HepG2 (cell line): Measurements from ENCODE around the gene ZNF302. TPM values are rescaled to one million over a fixed set of nuclear protein-coding genes. Genes with fewer than 3 reads are reported as not detected.

ENCODE experiments used
- ATAC-seq: fragments of 200-7000 bp; cut with Tn5 transposase; 3 replicates; pipeline ENCODE4 v1.9.1; 2020; ENCODE audit warnings: mild to moderate bottlenecking, moderate library complexity
- BruUV-seq: library from RNA; stranded (reverse); fragments of 400-500 nt; replicated peaks from 2 replicates; lab custom pipeline; 2021; lab: Mats Ljungman, UMichigan
- CTCF ChIA-PET: fragments of 300-600 bp; formaldehyde crosslinking; extraction: SDS; loops from one replicate; lab custom pipeline; 2021; ENCODE audit warnings: low total read pairs, inconsistent platforms, low intra/inter-chr PET ratio; lab: Yijun Ruan, JAX
- POLR2A ChIA-PET: fragments of 350-600 bp; sonication (Branson Sonifier 250); formaldehyde crosslinking; loops from one replicate; lab custom pipeline; 2020; ENCODE audit warnings: antibody characterized with exemption, inconsistent platforms; lab: Yijun Ruan, JAX
- DNase-seq: peaks from one replicate; pipeline ENCODE4 v3.0.0-alpha.2; 2015; ENCODE audit warnings: low spot score
- FAIRE-seq: peaks from 3 replicates; lab custom pipeline; 2011; peaks lifted over from hg19 to GRCh38; lab: Jason Lieb, UNC
- H2AFZ ChIP-seq: one replicate; pipeline ENCODE4 v1.6.1; 2011; ENCODE audit warnings: low read length, inconsistent platforms
- H3K27ac ChIP-seq: fragments of 300-600 bp; 3 replicates; pipeline ENCODE4 v1.8.0; 2011; ENCODE audit warnings: mixed run types, mild to moderate bottlenecking, mixed read lengths, low read length, inconsistent platforms; ENCODE audit not compliant: insufficient read depth; ENCODE audit errors: extremely low read length
- H3K27me3 ChIP-seq, 2 experiments: fragments of 200-600 bp in 1 of 2; 2 replicates in 1 of 2; 3 replicates in 1 of 2; pipeline versions ENCODE4 v1.6.0 to v1.8.0; 2011; ENCODE audit warnings: low read length in 2 of 2, mild to moderate bottlenecking in 2 of 2, moderate library complexity in 2 of 2, inconsistent platforms in 1 of 2; ENCODE audit not compliant: insufficient read depth in 2 of 2, control insufficient read depth in 1 of 2
- H3K36me3 ChIP-seq, 2 experiments: fragments of 200-600 bp in 1 of 2; replicated peaks in 1 of 2; 2 replicates in 1 of 2; 3 replicates in 1 of 2; pipeline versions ENCODE4 v1.5.1 to v1.8.0; 2011; ENCODE audit warnings: low read length in 2 of 2, inconsistent platforms in 1 of 2; ENCODE audit not compliant: insufficient read depth in 2 of 2, control insufficient read depth in 1 of 2
- H3K4me1 ChIP-seq: 2 replicates; pipeline ENCODE4 v1.5.1; 2012; ENCODE audit warnings: low read length, inconsistent platforms; ENCODE audit not compliant: insufficient read depth
- H3K4me2 ChIP-seq: 2 replicates; pipeline ENCODE4 v1.6.0; 2011; ENCODE audit warnings: low read depth, low read length, inconsistent platforms
- H3K4me3 ChIP-seq, 3 experiments: fragments of 200-600 bp in 1 of 3; sonication (generic), shearing (Covaris generic) in 1 of 3; replicated peaks in 1 of 3; 2 replicates each; pipeline ENCODE4 v1.5.1; 2011 to 2016; ENCODE audit warnings: low read length in 3 of 3, inconsistent platforms in 2 of 3, low read depth in 2 of 3, mild to moderate bottlenecking in 2 of 3, control low read depth in 1 of 3, mixed read lengths in 1 of 3; ENCODE audit not compliant: insufficient read depth in 1 of 3
- H3K79me2 ChIP-seq: one replicate; pipeline ENCODE4 v1.6.1; 2011; ENCODE audit warnings: low read length, inconsistent platforms; ENCODE audit not compliant: insufficient read depth
- H3K9ac ChIP-seq: 2 replicates; pipeline ENCODE4 v1.6.0; 2011; ENCODE audit warnings: mild to moderate bottlenecking, low read depth, low read length, inconsistent platforms; ENCODE audit not compliant: insufficient read depth
- H3K9me3 ChIP-seq: 2 replicates; pipeline ENCODE4 v1.5.1; 2012; ENCODE audit warnings: mild to moderate bottlenecking, low read length
- H4K20me1 ChIP-seq: 2 replicates; pipeline ENCODE4 v1.6.0; 2011; ENCODE audit warnings: inconsistent platforms, mild to moderate bottlenecking, low read length, moderate library complexity; ENCODE audit not compliant: insufficient read depth
- ISL2 ChIP-seq: sonication (generic); formaldehyde crosslinking; IDR thresholded peaks from 2 replicates; pipeline ENCODE4 v1.5.0; 2020; ENCODE audit warnings: missing genetic modification reagents
- NFE2L2 ChIP-seq: fragments of 150-350 bp; IDR thresholded peaks from 2 replicates; pipeline ENCODE4 v1.6.1; 2014; ENCODE audit warnings: low read length
- SOX6 ChIP-seq, 2 experiments: fragments of 450-650 bp in 1 of 2; sonication (generic) in 1 of 2; formaldehyde crosslinking in 1 of 2; IDR thresholded peaks; 2 replicates each; pipeline versions ENCODE4 v1.4.0 to v1.6.1; 2017 to 2020; ENCODE audit warnings: antibody characterized with exemption in 1 of 2, mild to moderate bottlenecking in 1 of 2, missing genetic modification reagents in 1 of 2
- SRSF4 ChIP-seq: fragments of 200-400 bp; formaldehyde crosslinking; IDR thresholded peaks from one replicate; pipeline ENCODE4 v1.6.1; 2018; ENCODE audit warnings: mild to moderate bottlenecking, low read depth, low read length, moderate library complexity; ENCODE audit not compliant: poor library complexity, severe bottlenecking
- STAG1 ChIP-seq: sonication (generic); formaldehyde crosslinking; IDR thresholded peaks from 2 replicates; pipeline ENCODE4 v1.4.0; 2020; ENCODE audit warnings: missing genetic modification reagents
- TRIM24 ChIP-seq: sonication (generic); formaldehyde crosslinking; IDR thresholded peaks from 2 replicates; pipeline ENCODE4 v1.8.0; 2022; ENCODE audit warnings: mild to moderate bottlenecking, missing genetic modification reagents
- ZMYM3 ChIP-seq: sonication (generic); formaldehyde crosslinking; IDR thresholded peaks from 2 replicates; pipeline ENCODE4 v1.5.1; 2020; ENCODE audit warnings: mild to moderate bottlenecking, missing genetic modification reagents
- ZNF318 ChIP-seq: sonication (generic); formaldehyde crosslinking; IDR thresholded peaks from 2 replicates; pipeline ENCODE4 v1.4.0; 2020; ENCODE audit warnings: mild to moderate bottlenecking, missing genetic modification reagents
- ZNF749 ChIP-seq: sonication (generic); formaldehyde crosslinking; IDR thresholded peaks from 2 replicates; pipeline ENCODE4 v1.8.0; 2022; ENCODE audit warnings: mild to moderate bottlenecking, missing genetic modification reagents, moderate library complexity, borderline replicate concordance
- ZNF850 ChIP-seq: sonication (generic); formaldehyde crosslinking; conservative IDR thresholded peaks from 2 replicates; pipeline ENCODE4 v1.9.0; 2021; ENCODE audit warnings: mild to moderate bottlenecking, missing genetic modification reagents
- WGBS: methylation state at CpG from one replicate; pipeline ENCODE4 v1.1.6; 2017; ENCODE audit warnings: low lambda C conversion rate; 5-methylcytosine and 5-hydroxymethylcytosine counted together
- in situ Hi-C: cut with HindIII; loops from 2 replicates; pipeline ENCODE4 v1.10.0; 2017; ENCODE audit warnings: low pct_unique_long_range_greater_than_20kb; ENCODE audit not compliant: extremely low pct_ligation_motif_present
- intact Hi-C: fragments of 100-400 bp; cut with micrococcal nuclease; formaldehyde crosslinking; loops from one replicate; pipeline ENCODE4 v1.10.0; 2022; ENCODE audit not compliant: unreplicated experiment
- polyA plus RNA-seq, 8 experiments: library from polyadenylated mRNA; depleted of rRNA in 3 of 8; stranded (reverse) in 7 of 8; unstranded in 1 of 8; fragments of >200 nt; fragmentation: Illumina TruSeq in 4 of 8; extraction: Trizol in 4 of 8; gene quantifications; 2 replicates each; pipeline versions ENCODE4 v1.2.1 to v1.2.3, GENCODE V29; 2011 to 2016; ENCODE audit warnings: low read depth in 4 of 8, missing spikeins in 1 of 8, mixed read lengths in 1 of 8; ENCODE audit not compliant: insufficient read depth in 1 of 8
- total RNA-seq, 5 experiments: library from RNA; depleted of rRNA; stranded (reverse); fragments of >200 nt; fragmentation: Illumina TruSeq; extraction: Trizol; gene quantifications; 2 replicates each; pipeline ENCODE4 v1.2.3, GENCODE V29; 2016; ENCODE audit warnings: low read depth in 1 of 5
- TF ChIP-seq, protein P1 (sequence below): IDR thresholded peaks from 2 replicates; pipeline ENCODE4 v1.6.1; 2018; ENCODE audit warnings: missing genetic modification reagents
- TF ChIP-seq, protein P2 (sequence below): sonication (generic); formaldehyde crosslinking; conservative IDR thresholded peaks from 2 replicates; pipeline ENCODE4 v1.8.0; 2022; ENCODE audit warnings: mild to moderate bottlenecking, moderate library complexity, missing genetic modification reagents

Gene ZNF302
- total and polyA plus RNA-seq, 2 of the 13 experiments (the other 11 are each of a cell fraction or from before 2014, with no cell fraction given) = not detected

DNA sequence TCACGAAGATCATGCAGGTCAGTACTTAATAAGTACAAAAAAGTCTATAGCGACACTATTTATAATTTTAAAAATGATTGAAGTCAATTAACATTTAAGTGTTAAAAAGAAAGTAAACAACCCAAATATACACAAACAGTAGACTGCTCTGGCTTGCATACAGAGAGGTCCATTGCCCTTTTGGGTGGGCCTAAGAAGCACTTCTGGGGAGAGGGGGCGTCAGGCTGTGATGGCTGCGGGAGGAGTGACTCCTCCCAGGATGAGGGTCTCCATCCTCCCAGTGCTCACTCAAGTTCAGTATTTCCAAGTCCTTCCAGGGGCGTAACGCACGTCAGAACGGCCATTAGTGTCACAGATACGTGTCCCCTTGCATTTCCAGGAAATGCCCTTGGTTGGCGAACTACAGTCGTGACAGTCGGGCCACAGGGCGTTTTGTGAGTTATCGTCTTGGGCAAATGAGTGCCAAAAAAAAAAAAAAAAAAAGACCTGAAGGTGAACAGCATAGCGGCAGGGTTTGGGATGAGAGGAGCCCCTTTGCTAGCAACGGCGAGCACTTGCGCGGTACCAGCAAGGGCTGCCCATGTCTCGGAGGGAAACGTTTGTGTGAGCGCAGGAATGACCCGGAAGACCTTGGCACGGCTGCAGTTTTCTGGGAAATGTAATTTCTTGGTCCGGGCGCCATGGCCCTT, 637 bp upstream of the ZNF302 start, which contains the start of gene SCGB2B2:
Gene SCGB2B2, minus strand, starts transcription at position 463 of the 689 bp plus-strand sequence. CDS start 82,596 bp downstream, outside the sequence.
- no peak within 1 kb of the TSS for H3K9ac ChIP-seq
- ChIA-PET CTCF (no interaction called here), POLR2A (no interaction called here)
- H3K9me3 ChIP-seq = 0 out of 2 replicates have a peak, but pooled peaks cover 12% of the 10 kb centered on the region
- H2AFZ ChIP-seq = no peak within 1 kb of the TSS
- H3K27me3 ChIP-seq = no peaks in the 10 kb centered on the region
- H3K4me1 ChIP-seq = peaks cover 31% of the 10 kb centered on the region
- no TSS peak for BruUV-seq
- no peaks in the 10 kb centered on the region for H4K20me1 ChIP-seq
- intact Hi-C loops = no loop called here
- 91% methylated on average over 24 of the region's 26 CpGs for WGBS
- no peak for FAIRE-seq
- no peak within 1 kb of the TSS for H3K27ac ChIP-seq
- no peaks in the 10 kb centered on the region for H3K36me3 ChIP-seq
- H3K4me3 ChIP-seq = no peak within 1 kb of the TSS
- no peak within 1 kb of the TSS for H3K4me2 ChIP-seq
- no peaks in the 10 kb centered on the region for H3K79me2 ChIP-seq
- in situ Hi-C loops = no loop called here
- no peak for DNase-seq
- no peak for ATAC-seq
- no peak for TF ChIP-seq SRSF4
- TF ChIP-seq ZNF850 (CRISPR knock-in tag) = no peak
- TF ChIP-seq, protein P1, sequence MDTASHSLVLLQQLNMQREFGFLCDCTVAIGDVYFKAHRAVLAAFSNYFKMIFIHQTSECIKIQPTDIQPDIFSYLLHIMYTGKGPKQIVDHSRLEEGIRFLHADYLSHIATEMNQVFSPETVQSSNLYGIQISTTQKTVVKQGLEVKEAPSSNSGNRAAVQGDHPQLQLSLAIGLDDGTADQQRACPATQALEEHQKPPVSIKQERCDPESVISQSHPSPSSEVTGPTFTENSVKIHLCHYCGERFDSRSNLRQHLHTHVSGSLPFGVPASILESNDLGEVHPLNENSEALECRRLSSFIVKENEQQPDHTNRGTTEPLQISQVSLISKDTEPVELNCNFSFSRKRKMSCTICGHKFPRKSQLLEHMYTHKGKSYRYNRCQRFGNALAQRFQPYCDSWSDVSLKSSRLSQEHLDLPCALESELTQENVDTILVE (CRISPR knock-in tag) = no peak
- no peak for TF ChIP-seq ZNF318 (CRISPR knock-in tag)
- no peak for TF ChIP-seq NFE2L2
- no peak for TF ChIP-seq SOX6 (IDR thresholded peaks at IDR 0.05)
- no peak for TF ChIP-seq SOX6 (CRISPR knock-in tag; IDR thresholded peaks at IDR 0.05)
- TF ChIP-seq STAG1 (CRISPR knock-in tag) = no peak
- no peak for TF ChIP-seq ZNF749
- TF ChIP-seq, protein P2, sequence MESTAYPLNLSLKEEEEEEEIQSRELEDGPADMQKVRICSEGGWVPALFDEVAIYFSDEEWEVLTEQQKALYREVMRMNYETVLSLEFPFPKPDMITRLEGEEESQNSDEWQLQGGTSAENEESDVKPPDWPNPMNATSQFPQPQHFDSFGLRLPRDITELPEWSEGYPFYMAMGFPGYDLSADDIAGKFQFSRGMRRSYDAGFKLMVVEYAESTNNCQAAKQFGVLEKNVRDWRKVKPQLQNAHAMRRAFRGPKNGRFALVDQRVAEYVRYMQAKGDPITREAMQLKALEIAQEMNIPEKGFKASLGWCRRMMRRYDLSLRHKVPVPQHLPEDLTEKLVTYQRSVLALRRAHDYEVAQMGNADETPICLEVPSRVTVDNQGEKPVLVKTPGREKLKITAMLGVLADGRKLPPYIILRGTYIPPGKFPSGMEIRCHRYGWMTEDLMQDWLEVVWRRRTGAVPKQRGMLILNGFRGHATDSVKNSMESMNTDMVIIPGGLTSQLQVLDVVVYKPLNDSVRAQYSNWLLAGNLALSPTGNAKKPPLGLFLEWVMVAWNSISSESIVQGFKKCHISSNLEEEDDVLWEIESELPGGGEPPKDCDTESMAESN (CRISPR knock-in tag) = no peak
- no peak for TF ChIP-seq ISL2 (CRISPR knock-in tag)
- no peak for TF ChIP-seq TRIM24 (CRISPR knock-in tag)
- TF ChIP-seq ZMYM3 (CRISPR knock-in tag) = no peak
